ENCODE results near the gene FBXO44.

The FBXO44 gene

DNA sequence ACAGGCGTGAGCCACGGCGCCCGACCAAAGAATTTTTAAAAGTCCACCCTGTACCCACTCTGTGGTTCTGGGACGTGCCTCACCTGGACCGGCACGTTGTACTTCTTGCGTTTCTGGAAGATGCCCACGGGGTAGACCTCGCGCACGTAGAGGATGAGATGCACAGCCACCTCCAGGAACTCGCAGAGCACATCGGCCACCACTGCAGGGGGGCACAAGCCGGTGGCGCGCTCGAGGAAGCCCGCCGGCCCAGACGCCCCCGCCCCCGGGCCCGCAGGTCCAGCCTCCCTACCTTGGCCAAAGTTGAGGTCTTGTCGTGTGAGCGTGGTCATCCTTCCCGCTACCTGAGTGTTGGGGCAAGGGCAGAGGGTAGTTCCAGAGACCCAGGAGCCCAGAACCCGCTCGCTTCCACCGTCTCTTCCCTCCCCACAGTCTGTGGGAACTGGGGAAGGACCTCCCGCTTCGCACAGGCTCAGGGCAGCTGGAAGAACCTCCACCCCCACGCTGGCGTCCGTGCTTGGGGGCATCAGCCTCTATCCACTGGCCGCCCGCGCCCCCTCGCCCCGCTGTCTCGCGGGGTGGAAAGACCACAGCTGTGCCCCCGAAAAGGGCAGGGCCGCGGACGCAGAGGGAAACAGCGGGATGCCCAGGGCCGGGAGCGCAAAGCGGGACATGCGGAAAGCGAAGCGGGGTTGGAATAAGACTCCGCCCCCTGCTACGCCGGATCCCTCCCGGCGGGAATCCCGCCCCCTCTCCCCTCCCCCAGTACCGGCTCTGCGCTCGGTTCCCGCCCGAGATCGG, 25.8 kb downstream of the FBXO44 start (continued):
- TF ChIP-seq ZBTB20 (tag by site-specific recombination; IDR thresholded peaks at IDR 0.05) = peak; percentile 71
- no peak for TF ChIP-seq ZNF223 (tag by site-specific recombination; IDR thresholded peaks at IDR 0.05)
- TF ChIP-seq, protein P1, sequence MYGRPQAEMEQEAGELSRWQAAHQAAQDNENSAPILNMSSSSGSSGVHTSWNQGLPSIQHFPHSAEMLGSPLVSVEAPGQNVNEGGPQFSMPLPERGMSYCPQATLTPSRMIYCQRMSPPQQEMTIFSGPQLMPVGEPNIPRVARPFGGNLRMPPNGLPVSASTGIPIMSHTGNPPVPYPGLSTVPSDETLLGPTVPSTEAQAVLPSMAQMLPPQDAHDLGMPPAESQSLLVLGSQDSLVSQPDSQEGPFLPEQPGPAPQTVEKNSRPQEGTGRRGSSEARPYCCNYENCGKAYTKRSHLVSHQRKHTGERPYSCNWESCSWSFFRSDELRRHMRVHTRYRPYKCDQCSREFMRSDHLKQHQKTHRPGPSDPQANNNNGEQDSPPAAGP (tag by site-specific recombination; IDR thresholded peaks at IDR 0.05) = peak; percentile 12
- TF ChIP-seq ZNF558 (tag by site-specific recombination; IDR thresholded peaks at IDR 0.05) = no peak
- no peak for TF ChIP-seq MZF1 (tag by site-specific recombination; IDR thresholded peaks at IDR 0.05; ENCODE audit: borderline replicate concordance)
- TF ChIP-seq, protein P2, sequence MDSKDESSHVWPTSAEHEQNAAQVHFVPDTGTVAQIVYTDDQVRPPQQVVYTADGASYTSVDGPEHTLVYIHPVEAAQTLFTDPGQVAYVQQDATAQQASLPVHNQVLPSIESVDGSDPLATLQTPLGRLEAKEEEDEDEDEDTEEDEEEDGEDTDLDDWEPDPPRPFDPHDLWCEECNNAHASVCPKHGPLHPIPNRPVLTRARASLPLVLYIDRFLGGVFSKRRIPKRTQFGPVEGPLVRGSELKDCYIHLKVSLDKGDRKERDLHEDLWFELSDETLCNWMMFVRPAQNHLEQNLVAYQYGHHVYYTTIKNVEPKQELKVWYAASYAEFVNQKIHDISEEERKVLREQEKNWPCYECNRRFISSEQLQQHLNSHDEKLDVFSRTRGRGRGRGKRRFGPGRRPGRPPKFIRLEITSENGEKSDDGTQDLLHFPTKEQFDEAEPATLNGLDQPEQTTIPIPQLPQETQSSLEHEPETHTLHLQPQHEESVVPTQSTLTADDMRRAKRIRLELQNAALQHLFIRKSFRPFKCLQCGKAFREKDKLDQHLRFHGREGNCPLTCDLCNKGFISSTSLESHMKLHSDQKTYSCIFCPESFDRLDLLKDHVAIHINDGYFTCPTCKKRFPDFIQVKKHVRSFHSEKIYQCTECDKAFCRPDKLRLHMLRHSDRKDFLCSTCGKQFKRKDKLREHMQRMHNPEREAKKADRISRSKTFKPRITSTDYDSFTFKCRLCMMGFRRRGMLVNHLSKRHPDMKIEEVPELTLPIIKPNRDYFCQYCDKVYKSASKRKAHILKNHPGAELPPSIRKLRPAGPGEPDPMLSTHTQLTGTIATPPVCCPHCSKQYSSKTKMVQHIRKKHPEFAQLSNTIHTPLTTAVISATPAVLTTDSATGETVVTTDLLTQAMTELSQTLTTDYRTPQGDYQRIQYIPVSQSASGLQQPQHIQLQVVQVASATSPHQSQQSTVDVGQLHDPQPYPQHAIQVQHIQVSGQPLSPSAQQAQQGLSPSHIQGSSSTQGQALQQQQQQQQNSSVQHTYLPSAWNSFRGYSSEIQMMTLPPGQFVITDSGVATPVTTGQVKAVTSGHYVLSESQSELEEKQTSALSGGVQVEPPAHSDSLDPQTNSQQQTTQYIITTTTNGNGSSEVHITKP (tag by site-specific recombination; IDR thresholded peaks at IDR 0.05) = no peak
- TF ChIP-seq ZNF677 (tag by site-specific recombination; IDR thresholded peaks at IDR 0.05) = no peak
- TF ChIP-seq ZNF510 (tag by site-specific recombination; IDR thresholded peaks at IDR 0.05; ENCODE audit: insufficient replicate concordance) = no peak
- TF ChIP-seq KLF8 (tag by site-specific recombination; IDR thresholded peaks at IDR 0.05) = no peak
- no peak; the same call in 1 of the 2 replicates for TF ChIP-seq EGR2 (tag by site-specific recombination; IDR thresholded peaks at IDR 0.05; ENCODE audit: low read depth)
- TF ChIP-seq, protein P3, sequence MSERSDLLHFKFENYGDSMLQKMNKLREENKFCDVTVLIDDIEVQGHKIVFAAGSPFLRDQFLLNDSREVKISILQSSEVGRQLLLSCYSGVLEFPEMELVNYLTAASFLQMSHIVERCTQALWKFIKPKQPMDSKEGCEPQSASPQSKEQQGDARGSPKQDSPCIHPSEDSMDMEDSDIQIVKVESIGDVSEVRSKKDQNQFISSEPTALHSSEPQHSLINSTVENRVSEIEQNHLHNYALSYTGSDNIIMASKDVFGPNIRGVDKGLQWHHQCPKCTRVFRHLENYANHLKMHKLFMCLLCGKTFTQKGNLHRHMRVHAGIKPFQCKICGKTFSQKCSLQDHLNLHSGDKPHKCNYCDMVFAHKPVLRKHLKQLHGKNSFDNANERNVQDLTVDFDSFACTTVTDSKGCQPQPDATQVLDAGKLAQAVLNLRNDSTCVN (tag by site-specific recombination; optimal IDR thresholded peaks at IDR 0.05) = peak; percentile 73
- TF ChIP-seq ZIC2 (tag by site-specific recombination; IDR thresholded peaks at IDR 0.05) = peak; percentile 88
- TF ChIP-seq ZNF37A (tag by site-specific recombination; IDR thresholded peaks at IDR 0.05) = no peak
- 0 out of 2 replicates have a peak, but pooled peaks have one; percentile 30 for TF ChIP-seq BCL11B (tag by site-specific recombination; IDR thresholded peaks at IDR 0.05; ENCODE audit: low read depth)
- TF ChIP-seq, protein P4, sequence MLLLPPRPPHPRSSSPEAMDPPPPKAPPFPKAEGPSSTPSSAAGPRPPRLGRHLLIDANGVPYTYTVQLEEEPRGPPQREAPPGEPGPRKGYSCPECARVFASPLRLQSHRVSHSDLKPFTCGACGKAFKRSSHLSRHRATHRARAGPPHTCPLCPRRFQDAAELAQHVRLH (tag by site-specific recombination; IDR thresholded peaks at IDR 0.05) = no peak
- TF ChIP-seq, protein P5, sequence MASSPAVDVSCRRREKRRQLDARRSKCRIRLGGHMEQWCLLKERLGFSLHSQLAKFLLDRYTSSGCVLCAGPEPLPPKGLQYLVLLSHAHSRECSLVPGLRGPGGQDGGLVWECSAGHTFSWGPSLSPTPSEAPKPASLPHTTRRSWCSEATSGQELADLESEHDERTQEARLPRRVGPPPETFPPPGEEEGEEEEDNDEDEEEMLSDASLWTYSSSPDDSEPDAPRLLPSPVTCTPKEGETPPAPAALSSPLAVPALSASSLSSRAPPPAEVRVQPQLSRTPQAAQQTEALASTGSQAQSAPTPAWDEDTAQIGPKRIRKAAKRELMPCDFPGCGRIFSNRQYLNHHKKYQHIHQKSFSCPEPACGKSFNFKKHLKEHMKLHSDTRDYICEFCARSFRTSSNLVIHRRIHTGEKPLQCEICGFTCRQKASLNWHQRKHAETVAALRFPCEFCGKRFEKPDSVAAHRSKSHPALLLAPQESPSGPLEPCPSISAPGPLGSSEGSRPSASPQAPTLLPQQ (tag by site-specific recombination; IDR thresholded peaks at IDR 0.05) = peak; percentile 71; the same call in 1 of the 2 replicates
- TF ChIP-seq ZNF335 (tag by site-specific recombination; conservative IDR thresholded peaks at IDR 0.05) = peak; percentile 81; the same call in 1 of the 2 replicates
- TF ChIP-seq ZNF146 (tag by site-specific recombination; IDR thresholded peaks at IDR 0.05) = peak; percentile 45; the same call in 1 of the 2 replicates
- no peak for TF ChIP-seq ZNF658 (tag by site-specific recombination; IDR thresholded peaks at IDR 0.05)
- TF ChIP-seq YY1 (tag by site-specific recombination; IDR thresholded peaks at IDR 0.05) = no peak
- no peak for TF ChIP-seq ZNF23 (tag by site-specific recombination; IDR thresholded peaks at IDR 0.05; ENCODE audit: borderline replicate concordance)
- TF ChIP-seq, protein P6, sequence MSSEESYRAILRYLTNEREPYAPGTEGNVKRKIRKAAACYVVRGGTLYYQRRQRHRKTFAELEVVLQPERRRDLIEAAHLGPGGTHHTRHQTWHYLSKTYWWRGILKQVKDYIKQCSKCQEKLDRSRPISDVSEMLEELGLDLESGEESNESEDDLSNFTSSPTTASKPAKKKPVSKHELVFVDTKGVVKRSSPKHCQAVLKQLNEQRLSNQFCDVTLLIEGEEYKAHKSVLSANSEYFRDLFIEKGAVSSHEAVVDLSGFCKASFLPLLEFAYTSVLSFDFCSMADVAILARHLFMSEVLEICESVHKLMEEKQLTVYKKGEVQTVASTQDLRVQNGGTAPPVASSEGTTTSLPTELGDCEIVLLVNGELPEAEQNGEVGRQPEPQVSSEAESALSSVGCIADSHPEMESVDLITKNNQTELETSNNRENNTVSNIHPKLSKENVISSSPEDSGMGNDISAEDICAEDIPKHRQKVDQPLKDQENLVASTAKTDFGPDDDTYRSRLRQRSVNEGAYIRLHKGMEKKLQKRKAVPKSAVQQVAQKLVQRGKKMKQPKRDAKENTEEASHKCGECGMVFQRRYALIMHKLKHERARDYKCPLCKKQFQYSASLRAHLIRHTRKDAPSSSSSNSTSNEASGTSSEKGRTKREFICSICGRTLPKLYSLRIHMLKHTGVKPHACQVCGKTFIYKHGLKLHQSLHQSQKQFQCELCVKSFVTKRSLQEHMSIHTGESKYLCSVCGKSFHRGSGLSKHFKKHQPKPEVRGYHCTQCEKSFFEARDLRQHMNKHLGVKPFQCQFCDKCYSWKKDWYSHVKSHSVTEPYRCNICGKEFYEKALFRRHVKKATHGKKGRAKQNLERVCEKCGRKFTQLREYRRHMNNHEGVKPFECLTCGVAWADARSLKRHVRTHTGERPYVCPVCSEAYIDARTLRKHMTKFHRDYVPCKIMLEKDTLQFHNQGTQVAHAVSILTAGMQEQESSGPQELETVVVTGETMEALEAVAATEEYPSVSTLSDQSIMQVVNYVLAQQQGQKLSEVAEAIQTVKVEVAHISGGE (tag by site-specific recombination; conservative IDR thresholded peaks at IDR 0.05; ENCODE audit: low read depth) = no peak
- no peak for TF ChIP-seq ZNF747 (tag by site-specific recombination; IDR thresholded peaks at IDR 0.05)
- TF ChIP-seq ZNF169 (tag by site-specific recombination; IDR thresholded peaks at IDR 0.05) = no peak
- TF ChIP-seq SETDB1 (IDR thresholded peaks at IDR 0.05; ENCODE audit: insufficient read length, low read length) = no peak
- TF ChIP-seq ZNF521 (tag by site-specific recombination; IDR thresholded peaks at IDR 0.05) = no peak
